Smooth muscle cell (in vitro differentiated cells): Measurements from ENCODE around the gene SNAPC2. TPM values are rescaled to one million over a fixed set of nuclear protein-coding genes. Genes with fewer than 3 reads are reported as not detected.
"Not testable (repeated sequence)": the region's sequence is repeated elsewhere in the genome, so short reads cannot be mapped to it uniquely, and the experiment has no call there.

ENCODE experiments used
- DNase-seq: peaks from one replicate; lab custom pipeline; 2025; ENCODE audit not compliant: unreplicated experiment; lab: John Stamatoyannopoulos, UW
- H2AFZ ChIP-seq: fragments of 200-600 bp; sonication (generic); 2 replicates; pipeline ENCODE4 v1.6.0; 2016; ENCODE audit warnings: antibody characterized with exemption, low read depth, mild to moderate bottlenecking
- H3F3A ChIP-seq: fragments of 200-600 bp; sonication (generic); 2 replicates; pipeline ENCODE4 v1.6.0; 2017; ENCODE audit warnings: antibody characterized with exemption, low read depth
- H3K27ac ChIP-seq: fragments of 200-600 bp; sonication (generic); 2 replicates; pipeline ENCODE4 v1.5.1; 2016; ENCODE audit warnings: low read depth, mild to moderate bottlenecking
- H3K27me3 ChIP-seq: fragments of 200-600 bp; sonication (generic); 2 replicates; pipeline ENCODE4 v1.6.1; 2016; ENCODE audit warnings: low read depth, mild to moderate bottlenecking
- H3K36me3 ChIP-seq: fragments of 200-600 bp; sonication (generic); 2 replicates; pipeline ENCODE4 v1.5.1; 2016; ENCODE audit warnings: low read depth
- H3K4me1 ChIP-seq: fragments of 200-600 bp; sonication (generic); 2 replicates; pipeline ENCODE4 v1.5.1; 2016; ENCODE audit warnings: low read depth
- H3K4me2 ChIP-seq: fragments of 200-600 bp; sonication (generic); 2 replicates; pipeline ENCODE4 v1.6.0; 2016; ENCODE audit warnings: mild to moderate bottlenecking
- H3K4me3 ChIP-seq: fragments of 200-600 bp; sonication (generic); 2 replicates; pipeline ENCODE4 v1.5.1; 2016; ENCODE audit warnings: mild to moderate bottlenecking
- H3K79me2 ChIP-seq: fragments of 200-600 bp; sonication (generic); 2 replicates; pipeline ENCODE4 v1.6.0; 2016; ENCODE audit warnings: low read depth, mild to moderate bottlenecking
- H3K9ac ChIP-seq: fragments of 200-600 bp; sonication (generic); 2 replicates; pipeline ENCODE4 v1.6.0; 2016; ENCODE audit warnings: low read depth
- H3K9me3 ChIP-seq: fragments of 200-600 bp; sonication (generic); replicated peaks from 2 replicates; pipeline ENCODE4 v1.5.1; 2016; ENCODE audit warnings: low read depth
- H4K20me1 ChIP-seq: fragments of 200-600 bp; sonication (generic); 2 replicates; pipeline ENCODE4 v1.6.0; 2016; ENCODE audit warnings: low read depth
- CTCF ChIP-seq: fragments of 200-600 bp; sonication (generic); IDR thresholded peaks from 2 replicates; pipeline ENCODE4 v1.5.1; 2017; ENCODE audit warnings: borderline replicate concordance, mild to moderate bottlenecking, antibody characterized with exemption; ENCODE audit not compliant: insufficient read depth, poor library complexity, severe bottlenecking
- WGBS: methylation state at CpG from one replicate; pipeline ENCODE4 v1.1.7; 2016; ENCODE audit warnings: low lambda C conversion rate; 5-methylcytosine and 5-hydroxymethylcytosine counted together
- polyA plus RNA-seq: library from polyadenylated mRNA; unstranded; fragments of >200 nt; fragmentation: Nextera tagmentation; extraction: Ambion mirVana; gene quantifications from 2 replicates; pipeline ENCODE4 v1.2.1, GENCODE V29; 2016
- total RNA-seq: library from RNA; depleted of rRNA; stranded (reverse); fragments of >200 nt; gene quantifications from 2 replicates; pipeline ENCODE4 v1.2.3, GENCODE V29; 2014

SNAPC2 gene
- total and polyA plus RNA-seq, 2 experiments from 2014 or later = 18.2 to 35.0 TPM

- H3K4me3 ChIP-seq = peak overlapping the region; percentile 68
- no peak overlapping the region for H2AFZ ChIP-seq
- H4K20me1 ChIP-seq = no peaks in the 10 kb centered on the region
- no peak overlapping the region for H3K27ac ChIP-seq
- no peak for TF ChIP-seq CTCF
- no peak overlapping the region for H3K9ac ChIP-seq
- no peaks in the 10 kb centered on the region for H3K36me3 ChIP-seq
- no peaks in the 10 kb centered on the region for H3K27me3 ChIP-seq
- H3K79me2 ChIP-seq = no peaks in the 10 kb centered on the region
- H3K4me2 ChIP-seq = peak overlapping the region; percentile 92
- DNase-seq = no peak
- no peaks in the 10 kb centered on the region for H3F3A ChIP-seq
- WGBS = 86% methylated on average over 16 of the region's 16 CpGs
- no peaks in the 10 kb centered on the region for H3K4me1 ChIP-seq
- no peaks in the 10 kb centered on the region for H3K9me3 ChIP-seq
Measured at GRCh38 chr19:7887408-7888144, 32.6 kb upstream of the SNAPC2 start.

- H3K4me1 ChIP-seq = no peaks in the 10 kb centered on the region
- H3K27ac ChIP-seq = peak within 1 kb of the TSS; percentile 71
- H4K20me1 ChIP-seq = no peaks in the 10 kb centered on the region
- H3K4me3 ChIP-seq = peak within 1 kb of the TSS; percentile 68
- H3K9ac ChIP-seq = peak within 1 kb of the TSS; percentile 93
- no peaks in the 10 kb centered on the region for H3K36me3 ChIP-seq
- peak; percentile 42 for DNase-seq
- no peaks in the 10 kb centered on the region for H3K79me2 ChIP-seq
- TF ChIP-seq CTCF = no peak
- H3K27me3 ChIP-seq = no peaks in the 10 kb centered on the region
- no peaks in the 10 kb centered on the region for H3K9me3 ChIP-seq
- no peaks in the 10 kb centered on the region for H3F3A ChIP-seq
- peak within 1 kb of the TSS; percentile 86 for H2AFZ ChIP-seq
- peak within 1 kb of the TSS; percentile 92 for H3K4me2 ChIP-seq
- 9% methylated on average over 36 of the region's 53 CpGs for WGBS
Measured at GRCh38 chr19:7888145-7888825, 31.9 kb upstream of the SNAPC2 start, which contains the start of gene LRRC8E. TSS of gene LRRC8E (plus strand) at chr19:7888510. CDS start at chr19:7895604, 7,094 bp downstream.

- DNase-seq = no peak
- no peaks in the 10 kb centered on the region for H3K4me1 ChIP-seq
- H3K9me3 ChIP-seq = no peaks in the 10 kb centered on the region
- no peaks in the 10 kb centered on the region for H3K79me2 ChIP-seq
- WGBS = 71% methylated on average over 8 of the region's 8 CpGs
- H3K36me3 ChIP-seq = no peaks in the 10 kb centered on the region
- H3K27me3 ChIP-seq = no peaks in the 10 kb centered on the region
- H3K9ac ChIP-seq = peak overlapping the region; percentile 93
- TF ChIP-seq CTCF = no peak
- no peaks in the 10 kb centered on the region for H4K20me1 ChIP-seq
- H3K4me2 ChIP-seq = peak overlapping the region; percentile 92
- H3K4me3 ChIP-seq = peak overlapping the region; percentile 68
- H3F3A ChIP-seq = no peaks in the 10 kb centered on the region
- peak overlapping the region; percentile 71 for H3K27ac ChIP-seq
- peak overlapping the region; percentile 86 for H2AFZ ChIP-seq
Measured at GRCh38 chr19:7888826-7889217, 31.3 kb upstream of the SNAPC2 start.

- H3K9me3 ChIP-seq, H2AFZ ChIP-seq, H4K20me1 ChIP-seq, H3F3A ChIP-seq, H3K36me3 ChIP-seq, H3K79me2 ChIP-seq, H3K4me1 ChIP-seq, DNase-seq, H3K4me3 ChIP-seq, H3K27me3 ChIP-seq: not testable (repeated sequence)
- H3K9ac ChIP-seq = peak overlapping the region; percentile 66
- 67% methylated on average over 18 of the region's 18 CpGs for WGBS
- H3K4me2 ChIP-seq = peak overlapping the region; percentile 25
- H3K27ac ChIP-seq = peak overlapping the region; percentile 63
Measured at GRCh38 chr19:7893362-7894101, 26.6 kb upstream of the SNAPC2 start.
